Tongue (tissue), 2 donors: ENCODE measurements around the gene PRTG. TPM values are rescaled to one million over a fixed set of nuclear protein-coding genes. Genes with fewer than 3 reads are reported as not detected.
"Not testable (repeated sequence)": the region's sequence is repeated elsewhere in the genome, so short reads cannot be mapped to it uniquely, and the experiment has no call there.

Experiments
- DNase-seq: peaks from one replicate; pipeline ENCODE4 v3.0.0-alpha.2; 2015
- total RNA-seq: library from RNA; depleted of rRNA; stranded (reverse); fragments of >200 nt; gene quantifications from one replicate; pipeline ENCODE4 v1.2.3, GENCODE V29; 2014

The PRTG gene
- total RNA-seq, 1 donor from 2014 or later = 19.7 TPM

DNA sequence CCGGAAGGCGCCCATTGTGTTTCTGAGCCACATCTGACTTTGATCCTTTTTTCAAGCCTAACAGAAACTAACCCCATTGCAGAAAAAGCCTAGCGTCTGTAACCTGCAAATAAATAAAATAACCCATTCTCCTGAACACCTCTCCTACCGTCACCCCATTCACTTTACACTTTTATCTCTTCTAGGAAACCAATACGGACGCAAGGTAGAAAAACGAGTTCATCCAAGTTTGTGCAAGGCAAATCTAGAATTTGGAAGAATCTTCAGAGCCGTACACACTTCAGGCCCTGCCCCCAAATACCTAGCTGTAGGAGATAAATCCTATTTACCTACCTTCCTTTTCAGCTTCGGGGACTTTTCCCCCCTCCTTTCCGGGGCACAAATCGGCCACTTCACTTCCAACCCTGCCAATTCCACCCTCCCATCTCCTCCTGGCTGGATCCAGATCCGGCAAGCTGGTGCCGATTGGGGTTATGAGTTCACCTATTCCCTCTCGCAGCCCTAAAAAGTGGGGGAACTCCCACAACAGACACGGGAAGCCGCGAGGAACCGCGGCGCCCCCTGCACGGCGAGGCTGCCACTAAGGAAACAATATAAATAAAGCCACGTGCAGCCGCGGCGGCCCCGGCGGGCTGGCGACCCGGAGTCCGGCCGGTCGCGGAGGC is 987 bp downstream of the PRTG start:
- peak; percentile 43 for DNase-seq

DNA sequence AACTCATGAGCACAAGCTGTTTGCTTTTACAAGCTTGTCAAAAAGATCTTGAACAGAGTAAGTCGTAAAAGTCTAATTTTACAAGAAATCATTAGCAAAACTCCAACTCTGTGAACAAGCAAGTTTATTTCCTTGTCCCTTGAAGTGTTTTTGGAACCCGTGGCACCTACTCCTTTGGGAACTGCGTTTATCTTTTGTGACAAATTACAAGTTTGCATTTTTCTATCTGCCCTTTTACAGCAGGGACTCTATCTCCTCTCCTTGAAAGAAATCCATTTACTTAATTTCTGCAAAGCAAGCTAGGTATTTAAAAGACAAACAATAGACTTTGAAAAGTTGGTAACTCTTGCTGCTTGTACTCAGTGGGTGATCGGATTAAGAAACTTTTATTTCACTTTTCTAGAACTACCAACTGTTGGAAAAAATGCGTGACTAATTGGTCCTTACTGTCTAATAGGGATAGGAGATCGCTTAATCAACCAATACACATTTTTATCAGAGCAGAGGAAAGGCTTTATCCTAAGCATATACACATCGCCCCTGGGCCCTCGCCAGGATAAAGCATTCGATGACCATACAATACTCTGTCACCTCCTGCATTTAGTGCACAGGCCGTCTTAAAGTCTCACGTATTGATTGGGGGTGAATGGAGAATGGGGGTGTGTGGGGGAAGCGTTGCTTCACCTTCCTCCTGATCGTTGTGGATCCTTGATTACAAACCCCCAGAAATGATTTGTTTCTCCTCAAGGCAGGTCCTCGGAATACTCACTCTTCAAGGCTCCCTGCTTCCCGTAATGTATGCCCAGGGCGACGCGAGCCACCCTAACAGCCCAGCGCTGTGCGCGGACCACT is 1.7 kb downstream of the PRTG start:
- peak; percentile 37 for DNase-seq

DNA sequence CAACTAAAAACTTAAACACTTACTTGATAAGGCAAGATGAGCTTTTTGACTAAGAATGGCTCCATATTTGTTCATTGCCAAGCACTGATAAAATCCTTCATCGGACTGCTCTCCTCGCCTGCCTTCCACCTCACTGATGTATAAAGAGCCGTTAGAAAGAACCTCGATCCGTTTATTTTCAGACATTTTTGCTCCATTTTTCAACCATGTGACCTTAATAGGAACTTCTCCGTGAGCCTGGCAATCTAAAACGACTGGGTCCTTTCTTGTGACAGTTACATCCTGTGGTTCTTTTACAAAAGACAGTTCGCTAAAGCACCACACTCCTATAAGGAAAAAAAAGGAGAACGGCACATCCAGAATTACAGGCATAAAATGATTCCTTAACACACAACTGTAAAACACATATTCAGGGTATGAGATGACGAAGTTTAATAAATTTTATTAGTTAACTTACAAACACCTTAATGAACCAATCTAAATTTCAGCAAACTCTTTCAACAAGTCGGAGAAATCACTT is 2.5 kb downstream of the PRTG start:
- no peak for DNase-seq

DNA sequence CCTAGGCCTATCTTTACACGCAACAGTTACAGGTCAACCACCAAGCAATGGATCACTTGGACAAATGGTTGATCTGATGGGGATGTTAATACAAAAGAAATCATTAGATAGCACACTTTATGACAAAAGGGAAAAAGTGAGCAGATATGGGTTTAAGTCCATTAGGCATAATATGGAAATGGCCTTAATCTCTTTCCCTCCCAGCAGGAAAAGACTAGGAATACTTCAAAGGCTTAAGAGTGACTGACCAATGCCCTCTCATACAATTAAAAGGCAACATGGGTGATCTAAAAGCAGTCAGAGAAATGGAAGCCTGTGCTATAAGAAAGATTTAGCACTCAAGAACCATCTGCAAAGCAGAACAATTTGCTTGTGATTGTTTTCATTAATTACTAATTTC is 3.3 kb downstream of the PRTG start:
- no peak for DNase-seq

DNA sequence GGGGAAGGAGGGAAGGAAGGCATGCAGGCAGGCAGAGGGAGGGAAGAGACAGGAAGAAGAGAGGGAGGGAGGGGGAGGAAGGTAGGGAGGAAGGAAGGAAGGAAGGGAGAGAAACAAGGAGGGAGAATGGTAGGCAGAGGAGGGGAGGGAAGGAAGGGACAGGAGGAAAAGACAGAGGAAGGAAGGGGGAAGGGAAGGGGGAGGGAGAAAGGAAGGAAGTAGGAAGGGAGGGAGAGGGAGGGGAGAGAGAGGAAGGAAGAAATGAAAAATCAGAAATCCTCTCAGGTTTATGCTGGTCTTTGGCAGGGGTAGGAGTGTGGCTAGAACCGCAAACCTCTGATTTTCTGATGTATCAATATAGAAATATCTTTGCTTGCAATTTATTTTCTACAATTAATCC is 4.2 kb downstream of the PRTG start:
- no peak for DNase-seq

DNA sequence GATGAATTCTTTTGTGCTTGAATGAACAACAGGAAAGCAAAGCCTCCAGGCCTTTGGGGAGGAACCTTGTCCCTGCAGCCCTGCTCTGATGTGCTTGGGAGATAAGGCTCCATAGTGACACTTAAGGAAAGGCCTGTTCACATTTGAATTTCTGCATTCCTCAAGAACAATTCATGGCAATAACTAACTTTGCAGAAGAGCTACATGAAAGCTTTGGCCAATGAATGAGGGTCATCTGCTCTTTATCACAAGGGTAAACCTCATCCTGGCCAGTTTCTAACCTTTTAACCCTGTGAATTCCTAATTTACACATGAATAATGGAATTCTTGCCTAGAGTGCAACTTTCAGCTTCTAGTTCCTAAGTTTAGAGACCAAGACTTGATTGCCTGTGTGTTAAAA is 5.6 kb downstream of the PRTG start:
- no peak for DNase-seq

DNA sequence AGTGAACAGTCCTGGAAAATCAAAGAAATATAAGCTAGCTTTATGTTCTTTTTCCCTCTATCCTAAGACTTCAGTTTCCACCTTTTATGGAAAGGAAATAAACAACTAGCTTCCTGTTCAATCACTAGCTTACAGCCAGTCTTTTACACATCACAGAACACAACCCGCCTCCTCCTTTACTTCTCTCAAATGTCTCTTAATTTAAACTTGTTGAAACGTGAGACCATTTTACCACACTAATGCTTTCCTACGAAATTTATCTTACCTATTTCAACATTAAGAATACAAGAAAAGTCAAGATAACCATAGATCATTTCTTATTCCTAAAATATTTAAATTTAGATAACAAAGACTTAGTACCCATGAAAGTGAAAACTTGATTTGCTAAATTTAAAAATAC is 6.2 kb downstream of the PRTG start:
- DNase-seq = no peak

DNA sequence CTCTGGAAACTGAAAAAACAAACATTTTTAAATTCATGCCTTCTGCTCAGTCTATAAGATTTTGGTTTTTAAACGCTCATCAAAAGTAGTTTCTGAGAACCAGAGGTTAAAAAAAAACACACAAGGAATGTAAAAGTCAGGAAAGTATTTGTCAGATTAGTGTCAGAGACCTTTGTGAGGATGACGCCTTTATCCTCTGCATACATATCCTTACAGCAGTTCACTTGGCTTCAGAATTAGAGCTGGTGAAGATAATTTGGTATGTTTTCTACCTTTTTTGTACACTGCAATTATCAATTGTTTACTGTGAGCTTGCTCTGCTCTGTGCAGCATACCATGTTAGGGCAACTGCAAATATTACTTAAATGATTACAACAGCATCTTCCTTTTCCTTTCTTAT is 8.3 kb downstream of the PRTG start:
- DNase-seq = no peak

DNA sequence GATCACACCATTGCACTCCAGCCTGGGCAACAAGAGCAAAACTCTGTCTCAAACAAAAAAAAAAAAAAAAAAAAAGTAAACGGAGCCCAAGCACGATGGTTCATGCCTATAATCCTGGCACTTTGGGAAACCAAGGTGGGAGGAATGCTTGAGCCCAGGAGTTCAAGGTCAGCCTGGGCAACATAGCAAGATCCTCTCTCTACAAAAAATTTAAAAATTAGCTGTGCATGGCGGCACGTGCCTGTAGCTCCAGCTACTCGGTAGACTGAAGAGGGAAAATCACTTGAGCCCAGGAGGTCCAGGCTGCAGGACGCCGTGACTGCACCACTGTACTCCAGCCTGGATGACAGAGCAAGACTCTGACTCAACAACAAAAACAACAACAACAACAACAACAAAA is 9.5 kb downstream of the PRTG start:
- not testable (repeated sequence) for DNase-seq

DNA sequence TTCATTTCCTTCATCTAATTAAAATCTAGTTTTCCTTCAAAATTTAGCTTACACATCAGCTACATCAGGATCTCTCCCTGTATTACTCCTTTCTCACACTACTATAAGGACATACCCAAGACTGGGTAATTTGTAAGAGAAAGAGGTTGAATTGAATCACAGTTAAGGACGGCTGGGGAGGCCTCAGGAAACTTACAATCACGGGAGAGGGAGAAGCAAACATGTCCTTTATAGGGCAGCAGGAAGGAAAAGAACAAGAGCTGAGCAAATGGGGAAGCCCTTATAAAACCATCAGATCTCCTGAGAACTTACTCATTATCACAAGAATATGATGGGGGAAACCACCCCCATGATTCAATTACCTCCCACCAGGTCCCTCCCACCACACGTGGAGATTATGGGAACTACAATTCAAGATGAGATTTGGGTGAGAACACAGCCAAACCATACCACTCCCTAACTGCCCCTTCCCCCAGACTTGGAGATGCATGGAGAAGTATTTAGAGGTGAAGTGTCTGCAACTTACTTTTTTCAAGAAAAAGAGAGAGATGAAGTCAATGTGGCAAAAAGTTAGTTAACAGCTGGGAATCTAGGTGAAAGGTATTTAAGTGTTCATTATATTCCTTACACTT is 21.3 kb downstream of the PRTG start:
- no peak for DNase-seq

DNA sequence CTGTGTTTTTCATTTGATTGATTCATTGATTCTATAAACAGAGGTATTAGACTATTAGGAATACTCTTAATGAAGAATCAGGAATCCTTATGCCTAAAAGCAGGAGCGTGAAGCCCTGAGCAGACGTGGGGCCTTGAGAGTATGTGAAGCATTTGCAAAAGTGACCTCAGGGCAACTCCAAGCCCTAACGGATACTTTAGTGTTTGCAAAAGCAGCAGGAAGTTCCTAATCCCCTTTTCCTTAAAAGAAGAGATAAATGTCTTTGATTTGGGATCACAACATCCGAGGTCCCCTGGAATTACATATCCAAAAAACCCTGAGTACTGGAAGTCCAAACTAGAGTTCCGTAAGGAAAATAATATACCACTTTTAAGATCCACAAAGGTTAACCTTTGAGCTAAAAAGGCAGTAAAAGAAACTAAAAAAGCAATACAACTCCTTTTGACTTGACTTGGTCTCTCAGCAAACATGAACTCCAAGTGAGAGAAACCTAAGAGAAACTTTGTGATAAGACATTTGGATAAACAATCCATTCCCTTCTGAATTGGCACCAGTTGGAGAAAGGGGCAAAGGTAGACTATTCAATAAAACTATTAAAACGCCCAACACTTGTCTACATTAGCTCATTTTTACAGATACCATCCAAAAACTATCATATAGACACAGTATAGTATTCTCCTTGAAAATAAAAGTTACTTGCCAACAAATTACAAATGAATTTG is 27.4 kb downstream of the PRTG start:
- DNase-seq = no peak

DNA sequence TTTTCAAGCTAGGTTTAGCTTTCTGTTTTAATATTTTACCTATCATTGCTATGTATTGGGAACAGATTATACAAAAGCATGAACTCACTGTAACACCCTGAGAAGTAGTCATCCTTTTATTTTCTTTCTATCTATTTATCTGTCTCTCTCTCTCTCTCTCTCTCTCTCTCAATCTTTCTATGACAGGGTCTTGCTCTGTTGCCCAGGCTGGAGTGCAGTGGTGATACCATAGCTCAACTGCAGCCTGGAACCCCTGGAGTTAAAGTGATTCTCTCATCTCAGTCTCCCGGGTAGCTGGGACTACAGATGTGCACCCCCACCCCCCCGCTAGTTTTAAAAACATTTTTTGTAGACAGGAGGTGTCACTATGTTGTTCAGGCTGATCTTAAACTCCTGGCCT is 28.9 kb downstream of the PRTG start:
- DNase-seq = no peak

DNA sequence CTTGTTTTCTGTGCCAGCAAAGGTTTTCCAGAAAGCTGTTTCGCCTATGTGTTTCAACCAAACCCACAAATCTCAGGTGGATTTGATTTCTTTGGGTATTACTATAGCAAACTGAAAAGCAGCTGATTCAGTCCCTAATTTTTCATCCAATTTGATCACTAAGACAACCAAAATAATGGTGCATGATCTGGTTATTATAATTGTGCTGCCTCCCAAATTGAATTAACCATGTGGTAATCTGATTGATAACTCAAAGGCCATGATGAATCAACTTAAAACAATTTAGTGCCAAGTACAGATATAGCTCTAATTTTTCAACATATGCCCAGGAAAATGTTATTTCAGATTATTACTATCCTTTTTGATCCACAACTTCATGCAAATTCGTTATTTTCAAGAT is 30.6 kb downstream of the PRTG start:
- no peak for DNase-seq

DNA sequence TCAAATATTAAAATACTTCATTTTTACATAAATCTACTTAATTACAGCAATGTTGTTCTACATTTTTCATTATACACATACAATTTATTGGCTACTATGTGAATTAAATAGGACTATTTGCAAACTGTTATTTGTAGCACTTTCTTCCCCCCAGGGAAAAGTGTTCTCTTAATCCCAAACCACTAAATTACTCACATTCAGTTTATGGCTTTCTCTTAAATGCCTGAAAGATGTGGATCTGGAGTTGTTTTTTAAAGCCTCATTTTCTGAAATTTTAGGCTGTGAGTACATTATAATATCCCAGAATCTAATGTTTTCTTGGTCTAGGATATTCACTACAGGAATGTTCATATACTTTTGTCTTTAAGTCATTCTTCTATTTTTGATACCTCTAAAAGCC is 32.7 kb downstream of the PRTG start:
- no peak for DNase-seq

DNA sequence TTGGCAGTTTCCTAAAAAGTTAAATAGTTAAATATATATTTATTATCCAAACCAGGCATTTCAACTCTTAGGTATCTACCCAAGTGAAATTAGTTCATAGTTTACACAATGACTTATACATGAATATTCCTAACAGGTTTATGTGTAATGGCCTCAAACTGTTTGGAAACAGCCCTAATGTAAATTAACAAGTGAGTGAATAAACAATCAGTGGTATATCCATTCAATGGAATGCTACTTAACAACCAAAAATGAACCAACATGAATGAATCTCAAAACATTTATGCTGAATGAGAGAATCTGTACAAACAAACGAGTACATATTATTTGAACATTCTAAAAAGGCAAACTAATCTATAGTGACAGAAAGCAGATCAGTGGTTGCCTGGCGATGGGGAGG is 33.5 kb downstream of the PRTG start:
- DNase-seq = no peak

DNA sequence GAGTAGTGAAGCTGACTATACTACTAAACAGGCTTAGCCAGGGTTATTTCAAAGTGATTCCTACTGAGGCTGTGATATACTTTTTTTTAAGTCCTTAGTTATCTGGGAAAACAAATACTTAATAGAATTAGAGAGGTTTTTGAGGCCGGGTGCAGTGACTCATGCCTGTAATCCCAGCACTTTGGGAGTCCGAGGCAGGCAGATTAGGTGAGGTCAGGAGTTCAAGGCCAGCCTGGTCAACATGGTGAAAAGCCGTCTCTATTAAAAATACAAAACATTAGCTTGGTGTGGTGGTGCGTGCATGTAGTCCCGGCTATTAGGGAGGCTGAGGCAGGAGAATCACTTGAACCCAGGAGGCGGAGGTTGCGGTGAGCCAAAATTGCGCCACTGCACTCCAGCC is 34.2 kb downstream of the PRTG start:
- no peak for DNase-seq

DNA sequence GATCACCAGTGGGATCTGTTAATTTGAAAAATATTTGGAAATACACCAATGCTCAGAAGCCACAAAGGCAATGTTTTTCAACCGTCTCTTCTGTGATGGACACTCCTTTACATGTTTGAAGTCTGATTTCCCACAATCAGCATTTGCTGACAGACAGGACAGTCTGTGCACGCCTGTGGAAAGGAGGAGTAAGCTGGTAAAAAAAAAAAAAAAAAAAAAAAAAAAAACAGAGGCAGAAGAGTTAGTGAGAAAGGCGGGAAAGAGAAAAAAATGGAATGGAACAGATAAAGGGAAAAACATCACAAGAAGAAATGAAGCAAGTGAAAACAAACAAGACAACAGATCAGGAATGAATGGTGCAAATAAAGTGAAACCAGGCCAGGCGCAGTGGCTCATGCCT is 35.0 kb downstream of the PRTG start:
- no peak for DNase-seq

DNA sequence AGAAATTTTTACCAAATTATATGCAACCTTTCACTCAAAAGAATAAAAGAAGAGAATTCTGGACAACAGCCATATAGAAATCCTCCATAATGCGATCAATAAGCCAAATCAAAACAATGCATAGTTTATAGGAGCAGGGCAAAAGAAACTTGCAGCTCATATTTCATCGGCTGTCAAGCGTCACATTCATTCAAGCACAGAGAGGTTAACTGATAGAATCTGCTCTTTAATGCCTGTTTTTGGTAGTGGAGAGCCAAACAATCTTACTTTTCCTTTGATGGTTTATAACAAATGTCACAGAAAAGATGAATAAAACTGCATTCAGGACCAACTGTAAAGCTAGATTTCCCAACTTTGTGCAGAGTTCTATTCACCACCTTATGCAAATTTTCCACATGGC is 35.4 kb downstream of the PRTG start:
- DNase-seq = no peak

DNA sequence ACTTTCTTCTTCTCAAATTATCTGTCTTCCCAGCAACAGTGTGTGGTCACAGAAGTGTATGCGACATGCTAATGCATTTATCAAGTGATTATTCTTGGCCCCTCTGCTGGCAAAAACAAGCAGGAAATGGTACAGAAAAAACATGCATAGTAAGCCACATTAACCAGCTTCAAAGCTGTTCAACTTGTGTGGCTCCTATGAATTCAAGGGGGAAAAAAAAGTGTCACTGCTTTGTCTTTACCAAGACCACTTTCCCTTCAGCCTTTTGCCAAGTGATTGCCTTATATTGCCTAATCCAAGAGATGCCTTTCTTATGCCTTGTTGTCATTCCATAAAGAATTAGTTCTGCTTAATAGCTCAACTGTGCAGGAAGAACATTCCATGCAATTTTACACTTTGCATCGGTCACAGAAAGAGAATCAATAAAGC is 39.1 kb downstream of the PRTG start:
- DNase-seq = peak; percentile 51

DNA sequence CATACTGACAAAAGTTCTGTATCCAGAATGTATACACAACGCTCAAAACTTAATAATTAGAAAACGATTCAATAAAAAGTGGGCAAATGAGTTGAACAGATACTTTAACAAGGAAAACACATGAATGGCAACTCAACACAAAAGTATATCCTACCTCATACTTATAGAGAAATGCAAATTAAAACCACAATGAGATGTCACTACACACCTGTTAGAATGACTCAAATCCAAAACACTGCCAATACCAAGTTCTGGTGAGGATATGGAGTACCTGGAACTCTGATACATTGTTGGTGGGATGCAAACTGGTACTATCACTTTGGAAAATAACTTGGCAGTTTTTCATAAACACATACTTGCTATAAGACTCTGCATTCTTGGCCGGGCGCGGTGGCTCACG is 42.1 kb downstream of the PRTG start:
- DNase-seq = no peak

DNA sequence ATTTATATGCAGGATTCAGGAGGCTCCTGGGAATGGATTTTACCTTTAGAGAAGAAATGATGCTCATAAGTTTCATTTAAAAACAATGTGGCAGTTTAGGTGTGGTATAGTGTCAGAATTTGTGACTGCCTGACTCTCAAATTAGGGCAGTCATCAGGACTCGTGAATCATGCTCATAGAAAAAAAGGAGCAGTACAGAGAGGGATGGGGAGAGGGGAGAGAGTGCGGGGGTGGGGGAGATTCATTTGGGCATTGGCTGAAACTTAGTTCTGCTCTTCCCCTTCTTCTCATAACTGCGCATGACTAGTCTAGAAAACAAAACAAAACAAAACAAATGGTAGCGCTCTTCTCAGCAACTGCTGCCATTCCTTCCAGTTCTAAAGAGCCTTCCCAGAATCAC is 44.3 kb downstream of the PRTG start:
- no peak for DNase-seq

DNA sequence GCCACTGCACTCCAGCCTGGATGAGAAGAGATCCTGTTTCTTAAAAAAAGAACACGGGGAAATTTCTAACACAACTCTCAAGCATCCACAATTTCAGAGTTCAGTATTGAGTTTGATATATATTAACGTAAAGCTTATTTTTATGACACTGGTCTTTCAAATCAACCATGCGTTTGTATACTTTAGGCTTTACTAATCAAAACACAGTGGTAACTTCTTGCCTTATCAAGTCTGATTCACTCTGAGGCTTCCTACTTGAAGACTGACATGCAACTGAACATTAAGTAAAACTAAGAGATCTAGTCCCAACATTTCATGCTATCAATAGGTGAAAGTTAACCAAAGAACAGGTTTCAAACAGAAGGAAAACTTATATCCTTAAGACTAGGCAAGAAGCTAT is 46.7 kb downstream of the PRTG start:
- DNase-seq = no peak

DNA sequence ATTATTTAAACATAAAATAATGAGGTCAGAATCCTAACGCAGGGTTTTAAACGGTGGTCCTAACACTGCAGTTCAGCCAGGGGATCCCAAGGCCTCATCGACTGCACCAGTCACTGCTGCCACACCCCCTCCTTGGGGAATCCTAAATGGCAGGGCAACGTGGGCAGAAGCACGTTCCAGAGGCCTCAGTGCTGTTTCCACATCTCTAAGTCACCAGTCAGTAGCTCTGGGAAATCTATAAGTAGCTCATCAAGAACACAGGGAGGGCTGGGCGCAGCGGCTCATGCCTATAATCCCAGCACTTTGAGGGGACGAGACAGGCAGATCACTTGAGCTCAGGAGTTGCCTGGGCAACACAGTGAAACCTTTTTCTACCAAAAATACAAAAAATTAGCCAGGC is 47.5 kb downstream of the PRTG start:
- DNase-seq = peak; percentile 76
